Cardiac muscle cell (in vitro differentiated cells and primary cell): ENCODE results near the gene PIP4K2A. TPM values are rescaled to one million over a fixed set of nuclear protein-coding genes. Genes with fewer than 3 reads are reported as not detected.

ENCODE experiments used
- DNase-seq, 2 donors: peaks; one replicate each; pipeline versions ENCODE4 v3.0.0 to v3.0.0-alpha.2; 2010 to 2017; ENCODE audit warnings: low read depth in 1 of 2, low spot score in 1 of 2
- H3K27ac ChIP-seq: fragments of 200-600 bp; sonication (generic); 2 replicates; pipeline ENCODE4 v1.5.1; 2016
- H3K27me3 ChIP-seq: fragments of 200-600 bp; sonication (generic); 2 replicates; pipeline ENCODE4 v1.6.0; 2016; ENCODE audit warnings: control low read depth
- H3K36me3 ChIP-seq: fragments of 200-600 bp; sonication (generic); 2 replicates; pipeline ENCODE4 v1.5.1; 2016; ENCODE audit warnings: control low read depth
- H3K4me1 ChIP-seq: fragments of 200-600 bp; sonication (generic); 2 replicates; pipeline ENCODE4 v1.8.1; 2017; ENCODE audit warnings: low read depth, mild to moderate bottlenecking, mixed run types
- H3K4me3 ChIP-seq: fragments of 200-600 bp; sonication (generic); 2 replicates; pipeline ENCODE4 v1.5.1; 2016; ENCODE audit warnings: mild to moderate bottlenecking
- H3K9me3 ChIP-seq: fragments of 200-600 bp; sonication (generic); 2 replicates; pipeline ENCODE4 v1.5.1; 2017; ENCODE audit warnings: low read depth, mild to moderate bottlenecking, control low read depth
- CTCF ChIP-seq: IDR thresholded peaks from 2 replicates; pipeline ENCODE4 v1.5.1; 2012; ENCODE audit warnings: low read depth, mild to moderate bottlenecking, low read length
- polyA plus RNA-seq: library from polyadenylated mRNA; unstranded; fragments of >200 nt; fragmentation: Nextera tagmentation; extraction: Ambion mirVana; gene quantifications from 2 replicates; pipeline ENCODE4 v1.2.1, GENCODE V29; 2016
- total RNA-seq: library from RNA; depleted of rRNA; stranded (reverse); fragments of >200 nt; gene quantifications from 2 replicates; pipeline ENCODE4 v1.2.3, GENCODE V29; 2016

PIP4K2A gene
- total and polyA plus RNA-seq, 2 experiments from 2014 or later, result 12.1 to 23.9 TPM

GRCh38 chr10:22649994-22650393 is 64.4 kb downstream of the PIP4K2A start:
- no peak for DNase-seq
- Histone ChIP-seq H3K9me3 (no peaks in the 10 kb centered on the region), H3K4me1 (peaks cover 32% of the 10 kb centered on the region), H3K4me3 (no peak overlapping the region), H3K27ac (no peak overlapping the region), H3K36me3 (no peaks in the 10 kb centered on the region), H3K27me3 (no peaks in the 10 kb centered on the region)
- no peak for TF ChIP-seq CTCF

- TF ChIP-seq CTCF, result no peak
- peaks cover 32% of the 10 kb centered on the region for H3K4me1 ChIP-seq
- no peaks in the 10 kb centered on the region for H3K36me3 ChIP-seq
- no peaks in the 10 kb centered on the region for H3K9me3 ChIP-seq
- no peaks in the 10 kb centered on the region for H3K27me3 ChIP-seq
- no peak overlapping the region for H3K27ac ChIP-seq
- no peak for DNase-seq
- H3K4me3 ChIP-seq, result no peak overlapping the region
Observed at GRCh38 chr10:22649390-22649841, 65.0 kb downstream of the PIP4K2A start.

- peak overlapping the region; percentile 39 for H3K27ac ChIP-seq
- no peaks in the 10 kb centered on the region for H3K9me3 ChIP-seq
- DNase-seq, result peak in 1 of 2 donors; percentile 42
- no peaks in the 10 kb centered on the region for H3K36me3 ChIP-seq
- H3K27me3 ChIP-seq, result no peaks in the 10 kb centered on the region
- no peak overlapping the region for H3K4me3 ChIP-seq
- no peak for TF ChIP-seq CTCF
- peaks cover 32% of the 10 kb centered on the region for H3K4me1 ChIP-seq
Observed at GRCh38 chr10:22648547-22648961, 65.8 kb downstream of the PIP4K2A start.

GRCh38 chr10:22647244-22647643 is 67.1 kb downstream of the PIP4K2A start:
- no peaks in the 10 kb centered on the region for H3K36me3 ChIP-seq
- no peaks in the 10 kb centered on the region for H3K9me3 ChIP-seq
- H3K27me3 ChIP-seq, result no peaks in the 10 kb centered on the region
- H3K27ac ChIP-seq, result peak overlapping the region; percentile 48
- TF ChIP-seq CTCF, result no peak
- no peak overlapping the region for H3K4me3 ChIP-seq
- peaks cover 32% of the 10 kb centered on the region for H3K4me1 ChIP-seq
- no peak for DNase-seq

- no peaks in the 10 kb centered on the region for H3K27me3 ChIP-seq
- H3K27ac ChIP-seq, result no peak overlapping the region
- H3K4me3 ChIP-seq, result no peak overlapping the region
- H3K9me3 ChIP-seq, result no peaks in the 10 kb centered on the region
- no peak for TF ChIP-seq CTCF
- no peak for DNase-seq
- H3K36me3 ChIP-seq, result no peaks in the 10 kb centered on the region
- peaks cover 31% of the 10 kb centered on the region for H3K4me1 ChIP-seq
Observed at GRCh38 chr10:22646388-22646853, 68.0 kb downstream of the PIP4K2A start.
